Subcutaneous abdominal adipose tissue (tissue), 5 donors: ENCODE measurements around the gene EIF4E1B.

Experiments
- H3K27ac ChIP-seq: one replicate; pipeline ENCODE4 v1.7.0; 2013; ENCODE audit warnings: low read depth, mild to moderate bottlenecking, inconsistent platforms, low read length, moderate library complexity
- H3K27me3 ChIP-seq, 5 donors: one replicate each; pipeline ENCODE4 v1.7.0; 2013; ENCODE audit warnings: low read length in 5 of 5, inconsistent platforms in 1 of 5; ENCODE audit not compliant: control insufficient read depth in 5 of 5, insufficient read depth in 4 of 5
- H3K36me3 ChIP-seq, 5 donors: one replicate each; pipeline ENCODE4 v1.7.0; 2013; ENCODE audit warnings: low read length in 5 of 5; ENCODE audit not compliant: control insufficient read depth in 5 of 5, insufficient read depth in 5 of 5
- H3K4me1 ChIP-seq, 5 donors: one replicate each; pipeline ENCODE4 v1.7.0; 2013; ENCODE audit warnings: low read length in 5 of 5, mild to moderate bottlenecking in 3 of 5, moderate library complexity in 1 of 5; ENCODE audit not compliant: control insufficient read depth in 5 of 5, insufficient read depth in 5 of 5
- H3K4me3 ChIP-seq, 5 donors: one replicate each; pipeline ENCODE4 v1.7.0; 2013; ENCODE audit warnings: low read length in 5 of 5, low read depth in 1 of 5
- H3K9ac ChIP-seq, 5 donors: one replicate each; pipeline ENCODE4 v1.7.0; 2013; ENCODE audit warnings: low read length in 5 of 5, mild to moderate bottlenecking in 4 of 5, moderate library complexity in 3 of 5
- H3K9me3 ChIP-seq, 5 donors: one replicate each; pipeline ENCODE4 v1.7.0; 2013; ENCODE audit warnings: low read length in 5 of 5; ENCODE audit not compliant: control insufficient read depth in 5 of 5
- donor health status: healthy.
- donor health status: healthy.
- donor health status: healthy.
- donor health status: healthy.
- donor health status: healthy.

Gene EIF4E1B

DNA sequence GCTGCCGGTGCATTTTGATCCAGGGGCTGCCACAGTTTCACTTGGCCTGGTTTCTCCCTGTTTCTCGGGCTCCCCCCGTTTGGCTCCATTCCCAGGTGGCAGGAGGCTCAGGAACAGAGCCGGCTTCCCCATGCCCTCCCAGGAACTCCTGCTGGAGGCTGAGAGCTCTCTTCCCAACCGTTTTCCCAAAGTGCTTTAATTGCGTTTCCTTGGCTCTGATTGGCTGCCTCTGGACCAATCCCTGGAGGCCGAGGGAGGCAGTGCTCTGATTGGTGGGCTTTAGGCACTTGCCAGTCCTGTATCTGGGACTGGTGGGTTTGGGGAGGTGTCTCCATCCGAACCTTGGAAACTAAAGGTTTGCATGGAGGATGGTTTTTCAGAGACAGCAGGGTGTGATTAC, 21.7 kb downstream of the EIF4E1B start:
- H3K9me3 ChIP-seq = no peaks in the 10 kb centered on the region
- H3K4me1 ChIP-seq = peaks cover 4 to 18% (median 16%) of the 10 kb centered on the region in 5 donors
- peaks cover 0 to 49% (median 38%) of the 10 kb centered on the region in 5 donors for H3K36me3 ChIP-seq
- no peak overlapping the region for H3K9ac ChIP-seq
- no peak overlapping the region for H3K4me3 ChIP-seq
- no peak overlapping the region for H3K27ac ChIP-seq
- no peaks in the 10 kb centered on the region for H3K27me3 ChIP-seq

GRCh38 chr5:176653401-176654385, 23.2 kb downstream of the EIF4E1B start:
- Histone ChIP-seq H3K4me3 (no peak overlapping the region), H3K36me3 (peaks cover 0 to 53% (median 40%) of the 10 kb centered on the region in 5 donors), H3K9me3 (no peaks in the 10 kb centered on the region), H3K27me3 (no peaks in the 10 kb centered on the region), H3K4me1 (peaks cover 2 to 13% (median 11%) of the 10 kb centered on the region in 5 donors), H3K9ac (no peak overlapping the region), H3K27ac (no peak overlapping the region)

- H3K9ac ChIP-seq = no peak overlapping the region
- peaks cover 0 to 53% (median 40%) of the 10 kb centered on the region in 5 donors for H3K36me3 ChIP-seq
- H3K27ac ChIP-seq = no peak overlapping the region
- no peaks in the 10 kb centered on the region for H3K9me3 ChIP-seq
- H3K27me3 ChIP-seq = no peaks in the 10 kb centered on the region
- no peak overlapping the region for H3K4me3 ChIP-seq
- peaks cover 2 to 17% (median 12%) of the 10 kb centered on the region in 5 donors for H3K4me1 ChIP-seq
Observed at GRCh38 chr5:176654856-176655255, 24.4 kb downstream of the EIF4E1B start.

DNA sequence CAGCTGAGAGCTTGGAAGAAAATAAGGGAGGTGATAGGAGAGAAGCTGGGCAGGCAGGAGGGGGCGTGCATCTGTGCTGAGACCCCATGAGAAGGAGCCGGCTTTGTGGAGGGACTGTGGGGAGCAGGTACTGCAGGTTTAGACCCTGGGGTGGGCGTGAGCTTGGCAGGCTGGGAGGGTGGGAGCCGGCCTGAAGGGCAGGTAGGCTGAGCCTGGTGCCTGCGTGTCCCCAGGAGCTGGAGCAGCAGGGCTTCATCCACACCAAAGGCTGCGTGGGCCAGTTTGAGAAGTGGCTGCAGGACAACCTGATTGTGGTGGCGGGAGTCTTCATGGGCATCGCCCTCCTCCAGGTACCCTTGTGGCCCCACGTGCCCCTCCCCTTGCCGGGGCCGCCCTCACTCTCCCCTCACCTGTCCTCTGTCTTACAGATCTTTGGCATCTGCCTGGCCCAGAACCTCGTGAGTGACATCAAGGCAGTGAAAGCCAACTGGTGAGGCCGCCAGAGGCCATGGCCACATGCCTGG, 26.1 kb downstream of the EIF4E1B start:
- Histone ChIP-seq H3K9me3 (no peaks in the 10 kb centered on the region), H3K4me3 (no peak overlapping the region), H3K9ac (no peak overlapping the region), H3K4me1 (peaks cover 2 to 23% (median 17%) of the 10 kb centered on the region in 5 donors), H3K27me3 (peaks cover 0 to 4% (median 0%) of the 10 kb centered on the region in 5 donors), H3K27ac (no peak overlapping the region), H3K36me3 (peaks cover 0 to 53% (median 40%) of the 10 kb centered on the region in 5 donors)

- Histone ChIP-seq H3K27ac (no peak overlapping the region), H3K4me3 (peak overlapping the region in 1 of 5 donors; percentile 41), H3K27me3 (peaks cover 8 to 11% (median 8%) of the 10 kb centered on the region in 5 donors), H3K9me3 (no peaks in the 10 kb centered on the region), H3K9ac (no peak overlapping the region), H3K36me3 (peaks cover 0 to 46% (median 34%) of the 10 kb centered on the region in 5 donors), H3K4me1 (peaks cover 2 to 23% (median 17%) of the 10 kb centered on the region in 5 donors)
Observed at GRCh38 chr5:176658007-176658599, 27.6 kb downstream of the EIF4E1B start.

DNA sequence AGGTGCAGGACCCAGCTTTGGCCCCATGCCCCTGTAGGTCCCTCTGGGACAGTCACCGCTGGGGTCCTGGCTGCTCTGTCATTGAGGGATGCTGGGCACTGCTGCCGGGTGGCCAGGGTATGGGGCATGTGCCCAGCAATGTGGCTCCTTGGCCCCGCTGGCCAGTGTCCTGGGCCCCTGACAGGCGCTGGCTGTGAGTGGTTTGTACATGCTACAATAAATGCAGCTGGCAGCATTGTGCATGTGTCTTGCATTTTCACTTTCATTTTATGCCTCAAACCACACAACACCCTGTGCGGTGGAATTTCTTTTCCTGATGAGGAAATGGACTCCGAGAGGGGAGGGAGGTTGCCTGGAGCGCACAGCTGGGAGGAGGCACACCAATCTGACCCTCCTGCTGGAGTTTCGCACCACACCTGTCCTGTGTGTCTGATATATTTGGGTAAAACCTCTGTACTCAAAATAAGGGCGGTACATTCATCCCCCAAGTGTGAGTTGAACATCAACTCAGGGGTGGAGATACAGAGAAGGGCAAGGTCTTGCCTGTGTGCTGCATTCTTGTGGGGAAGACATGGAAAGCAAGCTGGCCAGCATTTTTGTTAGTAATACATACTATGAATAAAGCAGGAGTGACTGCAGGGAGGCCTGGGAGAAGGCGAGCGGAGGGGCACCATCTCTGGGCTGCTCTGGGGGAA, 28.5 kb downstream of the EIF4E1B start:
- Histone ChIP-seq H3K9ac (peak overlapping the region in 3 of 5 donors; percentile 4 to 19 (median 6)), H3K27me3 (peaks cover 8 to 14% (median 11%) of the 10 kb centered on the region in 5 donors), H3K9me3 (no peaks in the 10 kb centered on the region), H3K36me3 (peaks cover 0 to 38% (median 26%) of the 10 kb centered on the region in 5 donors), H3K27ac (no peak overlapping the region), H3K4me1 (peaks cover 2 to 27% (median 21%) of the 10 kb centered on the region in 5 donors), H3K4me3 (peak overlapping the region in 3 of 5 donors; percentile 37 to 53 (median 41))

DNA sequence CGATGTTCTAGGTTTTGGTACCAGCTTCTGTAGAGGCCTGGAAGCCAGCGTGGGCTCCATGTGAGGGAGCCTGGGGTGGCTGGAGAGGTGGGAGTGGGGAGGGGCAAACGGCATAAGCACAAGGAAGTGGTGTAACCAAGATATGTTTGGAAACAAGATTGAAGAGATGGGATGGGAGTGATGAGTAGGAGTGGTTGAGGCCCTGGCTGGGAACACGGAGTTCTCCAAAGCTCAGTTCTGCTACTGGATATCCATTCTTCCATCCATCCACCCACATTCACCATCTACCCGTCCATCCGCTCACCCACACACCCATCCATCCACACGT, 29.0 kb downstream of the EIF4E1B start:
- Histone ChIP-seq H3K9me3 (no peaks in the 10 kb centered on the region), H3K4me1 (peaks cover 2 to 31% (median 26%) of the 10 kb centered on the region in 5 donors), H3K9ac (peak overlapping the region in 2 of 5 donors; percentile 6 to 19), H3K4me3 (no peak overlapping the region), H3K36me3 (peaks cover 0 to 33% (median 21%) of the 10 kb centered on the region in 5 donors), H3K27ac (no peak overlapping the region), H3K27me3 (peaks cover 8 to 17% (median 15%) of the 10 kb centered on the region in 5 donors)

GRCh38 chr5:176659860-176660461, 29.5 kb downstream of the EIF4E1B start:
- Histone ChIP-seq H3K27me3 (peaks cover 8 to 19% (median 16%) of the 10 kb centered on the region in 5 donors), H3K9ac (no peak overlapping the region), H3K4me3 (no peak overlapping the region), H3K9me3 (no peaks in the 10 kb centered on the region), H3K27ac (no peak overlapping the region), H3K36me3 (peaks cover 0 to 28% (median 18%) of the 10 kb centered on the region in 5 donors), H3K4me1 (peaks cover 2 to 31% (median 26%) of the 10 kb centered on the region in 5 donors)

GRCh38 chr5:176660530-176660859, 30.0 kb downstream of the EIF4E1B start:
- H3K4me3 ChIP-seq = no peak overlapping the region
- H3K27ac ChIP-seq = no peak overlapping the region
- no peaks in the 10 kb centered on the region for H3K9me3 ChIP-seq
- H3K36me3 ChIP-seq = peaks cover 0 to 22% (median 13%) of the 10 kb centered on the region in 5 donors
- H3K4me1 ChIP-seq = peaks cover 2 to 31% (median 26%) of the 10 kb centered on the region in 5 donors
- H3K27me3 ChIP-seq = peaks cover 8 to 24% (median 21%) of the 10 kb centered on the region in 5 donors
- H3K9ac ChIP-seq = no peak overlapping the region
